B cell (primary cell): Measurements from ENCODE around the gene ARHGAP4.

Experiments used
- CTCF ChIP-seq: fragments of 200-600 bp; IDR thresholded peaks from one replicate; pipeline ENCODE4 v1.8.0; 2022; ENCODE audit warnings: antibody characterized with exemption, mild to moderate bottlenecking
- EZH2 ChIP-seq: IDR thresholded peaks from 2 replicates; pipeline ENCODE4 v1.6.1; 2012; ENCODE audit warnings: borderline replicate concordance, low read depth, mild to moderate bottlenecking, moderate library complexity, low read length; ENCODE audit not compliant: insufficient read depth, poor library complexity, severe bottlenecking

DNA sequence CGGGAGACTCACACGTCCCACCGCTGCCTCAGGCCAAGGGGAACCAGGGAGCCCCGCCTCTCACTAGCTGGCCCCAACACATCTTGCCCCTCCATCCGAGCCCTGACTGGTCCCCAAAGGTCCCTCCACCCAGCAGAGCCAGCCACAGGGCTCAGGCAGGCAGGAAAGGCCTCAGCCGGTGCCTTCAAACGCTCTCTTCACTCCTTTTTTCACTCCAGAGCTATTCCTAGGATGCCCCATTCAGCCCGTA, 1.5 kb upstream of the ARHGAP4 start:
- TF ChIP-seq CTCF (no peak), EZH2 (no peak)
